PC-9 (cell line): ENCODE measurements around the gene DDR1.

Experiments
- CTCF ChIP-seq: fragments of 200-600 bp; sonication (generic); conservative IDR thresholded peaks from 2 replicates; pipeline ENCODE4 v1.6.1; 2017; ENCODE audit warnings: mixed run types, antibody characterized with exemption, mild to moderate bottlenecking, moderate library complexity
- EZH2 ChIP-seq: fragments of 200-600 bp; sonication (generic); IDR thresholded peaks from 2 replicates; pipeline ENCODE4 v1.8.0; 2017; ENCODE audit warnings: antibody characterized with exemption, low read depth

GRCh38 chr6:30944051-30944450 is 59.7 kb downstream of the DDR1 start:
- no peak for TF ChIP-seq CTCF
- no peak for TF ChIP-seq EZH2
